ENCODE data around the gene USE1. TPM values are rescaled to one million over a fixed set of nuclear protein-coding genes. Genes with fewer than 3 reads are reported as not detected.

USE1 gene
- polyA plus RNA-seq, 3 donors, result 21.6 to 33.7 (median 30.9) TPM

- DNase-seq (ENCODE audit: extremely low read depth in 1 of 11, low read depth in 9 of 11, low spot score in 4 of 11), result no peak
Measured at GRCh38 chr19:17227798-17228367, 12.7 kb downstream of the USE1 start.

- DNase-seq (ENCODE audit: extremely low read depth in 1 of 11, low read depth in 9 of 11, low spot score in 4 of 11), result no peak
Measured at GRCh38 chr19:17229890-17230289, 14.7 kb downstream of the USE1 start.

- no peak for DNase-seq (ENCODE audit: extremely low read depth in 1 of 11, low read depth in 9 of 11, low spot score in 4 of 11)
Measured at GRCh38 chr19:17232258-17232657, 17.1 kb downstream of the USE1 start.

- DNase-seq (ENCODE audit: extremely low read depth in 1 of 11, low read depth in 9 of 11, low spot score in 4 of 11), result no peak
Measured at GRCh38 chr19:17234911-17235299, 19.7 kb downstream of the USE1 start.

GRCh38 chr19:17235300-17235970 is 20.3 kb downstream of the USE1 start:
- peak in 1 of 11 donors; percentile 54 for DNase-seq (ENCODE audit: extremely low read depth in 1 of 11, low read depth in 9 of 11, low spot score in 4 of 11)

GRCh38 chr19:17235971-17236777 is 21.0 kb downstream of the USE1 start:
- DNase-seq (ENCODE audit: extremely low read depth in 1 of 11, low read depth in 9 of 11, low spot score in 4 of 11), result no peak

- DNase-seq (ENCODE audit: extremely low read depth in 1 of 11, low read depth in 9 of 11, low spot score in 4 of 11), result no peak
Measured at GRCh38 chr19:17236811-17237543, 21.8 kb downstream of the USE1 start.

GRCh38 chr19:17237747-17238706 is 22.9 kb downstream of the USE1 start:
- DNase-seq (ENCODE audit: extremely low read depth in 1 of 11, low read depth in 9 of 11, low spot score in 4 of 11), result no peak

- no peak for DNase-seq (ENCODE audit: extremely low read depth in 1 of 11, low read depth in 9 of 11, low spot score in 4 of 11)
Measured at GRCh38 chr19:17240062-17240752, 25.1 kb downstream of the USE1 start.

- DNase-seq (ENCODE audit: extremely low read depth in 1 of 11, low read depth in 9 of 11, low spot score in 4 of 11), result no peak
Measured at GRCh38 chr19:17240826-17241399, 25.8 kb downstream of the USE1 start.

GRCh38 chr19:17242431-17243208 is 27.5 kb downstream of the USE1 start:
- no peak for DNase-seq (ENCODE audit: extremely low read depth in 1 of 11, low read depth in 9 of 11, low spot score in 4 of 11)

- no peak for DNase-seq (ENCODE audit: extremely low read depth in 1 of 11, low read depth in 9 of 11, low spot score in 4 of 11)
Measured at GRCh38 chr19:17243211-17243829, 28.2 kb downstream of the USE1 start.

- DNase-seq (ENCODE audit: extremely low read depth in 1 of 11, low read depth in 9 of 11, low spot score in 4 of 11), result no peak
Measured at GRCh38 chr19:17243830-17244617, 28.9 kb downstream of the USE1 start.

- DNase-seq (ENCODE audit: extremely low read depth in 1 of 11, low read depth in 9 of 11, low spot score in 4 of 11), result no peak
Measured at GRCh38 chr19:17244618-17245534, 29.7 kb downstream of the USE1 start.

- no peak for DNase-seq (ENCODE audit: extremely low read depth in 1 of 11, low read depth in 9 of 11, low spot score in 4 of 11)
Measured at GRCh38 chr19:17245535-17245984, 30.4 kb downstream of the USE1 start, which contains the start of gene NR2F6. Gene NR2F6, minus strand, starts transcription at chr19:17245919. Its CDS starts 699 bp downstream, at chr19:17245220.

Measured in renal cortex interstitium (tissue), 11 donors.